H4 (cell line): Measurements from ENCODE around the gene ZNF546. TPM values are rescaled to one million over a fixed set of nuclear protein-coding genes. Genes with fewer than 3 reads are reported as not detected.
A peak's percentile ranks its signal among the peaks of the same experiment; 100 is the strongest.

Source experiments
- DNase-seq: peaks from one replicate; pipeline ENCODE4 v3.0.0-alpha.2; 2015; ENCODE audit warnings: low spot score
- total RNA-seq: library from RNA; depleted of rRNA; stranded (reverse); fragments of >200 nt; shearing (Covaris generic); gene quantifications from 2 replicates; pipeline ENCODE4 v1.2.3, GENCODE V29; 2014; rRNA removed

The ZNF546 gene
- total RNA-seq, 1 experiment from 2014 or later: 4.2 TPM

- DNase-seq: peak; percentile 49
Observed at GRCh38 chr19:40055832-40056504, 59.1 kb downstream of the ZNF546 start, which contains the start of gene ZNF780B. Gene ZNF780B (minus strand): TSS chr19:40056231. CDS start chr19:40050332, 5,899 bp downstream.

GRCh38 chr19:40056505-40056904 is 59.6 kb downstream of the ZNF546 start:
- no peak for DNase-seq

- DNase-seq: no peak
Observed at GRCh38 chr19:40057166-40057565, 60.3 kb downstream of the ZNF546 start.

GRCh38 chr19:40059624-40060023 is 62.8 kb downstream of the ZNF546 start:
- DNase-seq: no peak

GRCh38 chr19:40070058-40070457 is 73.2 kb downstream of the ZNF546 start:
- no peak for DNase-seq

Other genes starting within 250 kb of the ZNF546 start
- gene LEUTX, start 218.2 kb upstream of the ZNF546 start, total RNA-seq: not detected in 2 replicates
- 4.2 and 4.3 TPM in 2 replicates for gene DYRK1B, start 162.9 kb upstream of the ZNF546 start, total RNA-seq
- 256 and 309 TPM in 2 replicates for gene FBL, start 150.7 kb upstream of the ZNF546 start, total RNA-seq
- gene FCGBP, start 62.4 kb upstream of the ZNF546 start, total RNA-seq: 0.64 and 0.99 TPM in 2 replicates
- gene PSMC4, start 25.9 kb upstream of the ZNF546 start, total RNA-seq: 263 and 299 TPM in 2 replicates
- gene ZNF780B, start 59.2 kb downstream of the ZNF546 start, total RNA-seq: 5.9 and 9.8 TPM in 2 replicates
- 9.2 and 17.1 TPM in 2 replicates for gene ZNF780A, start 93.9 kb downstream of the ZNF546 start, total RNA-seq
- 1.3 and 4.3 TPM in 2 replicates for gene MAP3K10, start 194.4 kb downstream of the ZNF546 start, total RNA-seq
- gene TTC9B, start 221.3 kb downstream of the ZNF546 start, total RNA-seq: not detected in 2 replicates
- not detected in 2 replicates for gene CCNP, start 229.6 kb downstream of the ZNF546 start, total RNA-seq